ENCODE measurements around the gene PKP3.

The PKP3 gene

DNA sequence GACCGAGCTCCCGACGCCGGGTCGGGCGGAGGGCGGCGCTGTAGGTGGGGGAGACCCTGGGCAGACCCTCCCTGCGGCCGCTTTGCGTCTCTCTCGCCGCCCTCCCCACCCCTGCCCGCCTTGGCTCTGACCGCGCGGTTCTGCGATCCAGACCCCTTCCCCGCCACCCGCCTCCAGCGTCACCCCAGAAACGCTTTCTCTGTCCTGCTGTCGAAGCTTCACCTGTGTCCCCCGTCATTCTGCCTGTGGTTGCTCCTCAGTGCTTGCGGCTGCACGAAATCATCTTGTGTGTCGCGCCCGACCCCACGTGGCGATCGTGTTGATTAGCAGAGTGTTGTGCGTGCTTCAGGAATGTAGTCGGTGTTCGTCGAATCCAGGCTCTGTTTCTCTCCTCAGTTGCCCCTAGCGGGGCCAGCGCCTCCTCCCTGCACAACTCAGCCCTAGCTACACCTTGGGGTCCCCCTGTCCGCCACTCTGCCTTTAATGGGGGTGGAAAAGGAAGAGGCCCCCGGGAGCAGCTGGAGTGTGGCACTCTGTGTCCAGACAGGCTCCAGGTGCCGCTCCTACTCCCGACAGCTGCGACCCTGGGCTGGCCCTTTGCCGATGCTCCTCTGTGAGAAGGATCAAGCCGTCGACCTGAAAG lies 56.9 kb downstream of the PKP3 start:
- TF ChIP-seq SIN3A (IDR thresholded peaks at IDR 0.05; ENCODE audit: borderline replicate concordance, insufficient read depth, low read length) (peak; percentile 71; the same call in 1 of the 2 replicates), TAF1 (IDR thresholded peaks at IDR 0.05; ENCODE audit: borderline replicate concordance, insufficient read depth, low read length) (no peak)

GRCh38 chr11:451738-452137 lies 57.7 kb downstream of the PKP3 start:
- TF ChIP-seq POLR2AphosphoS5 (IDR thresholded peaks at IDR 0.05; ENCODE audit: low read depth, low read length): no peak
- no peak for TF ChIP-seq TAF1 (IDR thresholded peaks at IDR 0.05; ENCODE audit: borderline replicate concordance, insufficient read depth, low read length)
- TF ChIP-seq FOXP2 (optimal IDR thresholded peaks at IDR 0.05; ENCODE audit: borderline replicate concordance, extremely low read depth, extremely low read length, insufficient read depth): no peak
- TF ChIP-seq SIN3A (IDR thresholded peaks at IDR 0.05; ENCODE audit: borderline replicate concordance, insufficient read depth, low read length): no peak
- TF ChIP-seq, protein P1, sequence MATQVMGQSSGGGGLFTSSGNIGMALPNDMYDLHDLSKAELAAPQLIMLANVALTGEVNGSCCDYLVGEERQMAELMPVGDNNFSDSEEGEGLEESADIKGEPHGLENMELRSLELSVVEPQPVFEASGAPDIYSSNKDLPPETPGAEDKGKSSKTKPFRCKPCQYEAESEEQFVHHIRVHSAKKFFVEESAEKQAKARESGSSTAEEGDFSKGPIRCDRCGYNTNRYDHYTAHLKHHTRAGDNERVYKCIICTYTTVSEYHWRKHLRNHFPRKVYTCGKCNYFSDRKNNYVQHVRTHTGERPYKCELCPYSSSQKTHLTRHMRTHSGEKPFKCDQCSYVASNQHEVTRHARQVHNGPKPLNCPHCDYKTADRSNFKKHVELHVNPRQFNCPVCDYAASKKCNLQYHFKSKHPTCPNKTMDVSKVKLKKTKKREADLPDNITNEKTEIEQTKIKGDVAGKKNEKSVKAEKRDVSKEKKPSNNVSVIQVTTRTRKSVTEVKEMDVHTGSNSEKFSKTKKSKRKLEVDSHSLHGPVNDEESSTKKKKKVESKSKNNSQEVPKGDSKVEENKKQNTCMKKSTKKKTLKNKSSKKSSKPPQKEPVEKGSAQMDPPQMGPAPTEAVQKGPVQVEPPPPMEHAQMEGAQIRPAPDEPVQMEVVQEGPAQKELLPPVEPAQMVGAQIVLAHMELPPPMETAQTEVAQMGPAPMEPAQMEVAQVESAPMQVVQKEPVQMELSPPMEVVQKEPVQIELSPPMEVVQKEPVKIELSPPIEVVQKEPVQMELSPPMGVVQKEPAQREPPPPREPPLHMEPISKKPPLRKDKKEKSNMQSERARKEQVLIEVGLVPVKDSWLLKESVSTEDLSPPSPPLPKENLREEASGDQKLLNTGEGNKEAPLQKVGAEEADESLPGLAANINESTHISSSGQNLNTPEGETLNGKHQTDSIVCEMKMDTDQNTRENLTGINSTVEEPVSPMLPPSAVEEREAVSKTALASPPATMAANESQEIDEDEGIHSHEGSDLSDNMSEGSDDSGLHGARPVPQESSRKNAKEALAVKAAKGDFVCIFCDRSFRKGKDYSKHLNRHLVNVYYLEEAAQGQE (IDR thresholded peaks at IDR 0.05; ENCODE audit: insufficient read depth in 1 of 2, low read depth in 2 of 2, low read length in 2 of 2): no peak

GRCh38 chr11:452203-452744 lies 58.3 kb downstream of the PKP3 start:
- TF ChIP-seq SIN3A (IDR thresholded peaks at IDR 0.05; ENCODE audit: borderline replicate concordance, insufficient read depth, low read length): no peak
- TF ChIP-seq POLR2AphosphoS5 (IDR thresholded peaks at IDR 0.05; ENCODE audit: low read depth, low read length): no peak
- TF ChIP-seq TAF1 (IDR thresholded peaks at IDR 0.05; ENCODE audit: borderline replicate concordance, insufficient read depth, low read length): no peak
- TF ChIP-seq, protein P1 (IDR thresholded peaks at IDR 0.05; ENCODE audit: insufficient read depth in 1 of 2, low read depth in 2 of 2, low read length in 2 of 2): no peak
- no peak for TF ChIP-seq FOXP2 (optimal IDR thresholded peaks at IDR 0.05; ENCODE audit: borderline replicate concordance, extremely low read depth, extremely low read length, insufficient read depth)

GRCh38 chr11:452916-453527 lies 59.0 kb downstream of the PKP3 start:
- TF ChIP-seq TAF1 (IDR thresholded peaks at IDR 0.05; ENCODE audit: borderline replicate concordance, insufficient read depth, low read length) (no peak), SIN3A (IDR thresholded peaks at IDR 0.05; ENCODE audit: borderline replicate concordance, insufficient read depth, low read length) (no peak), FOXP2 (optimal IDR thresholded peaks at IDR 0.05; ENCODE audit: borderline replicate concordance, extremely low read depth, extremely low read length, insufficient read depth) (no peak), POLR2AphosphoS5 (IDR thresholded peaks at IDR 0.05; ENCODE audit: low read depth, low read length) (no peak)
- TF ChIP-seq, protein P1 (IDR thresholded peaks at IDR 0.05; ENCODE audit: insufficient read depth in 1 of 2, low read depth in 2 of 2, low read length in 2 of 2): no peak

DNA sequence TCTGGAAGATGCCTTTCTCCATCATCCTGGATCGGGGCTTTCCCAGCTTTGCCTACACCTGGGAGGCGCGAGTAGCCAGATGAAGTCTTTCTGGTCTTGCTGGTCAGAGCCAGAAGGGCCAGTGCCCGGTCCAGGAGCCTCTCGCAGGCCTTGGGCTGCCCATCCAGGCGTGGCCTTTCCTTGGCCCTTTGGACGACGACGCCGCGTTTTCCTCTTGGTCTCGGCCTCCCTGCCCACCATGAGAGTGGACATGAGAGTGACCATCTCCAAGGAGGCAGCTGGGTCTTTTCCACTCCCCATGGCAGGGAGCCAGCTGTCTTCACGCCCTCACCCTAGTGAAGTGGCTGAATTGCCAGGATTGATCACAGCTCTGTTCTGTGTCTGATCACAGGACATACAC lies 59.6 kb downstream of the PKP3 start:
- TF ChIP-seq POLR2AphosphoS5 (IDR thresholded peaks at IDR 0.05; ENCODE audit: low read depth, low read length) (no peak), FOXP2 (optimal IDR thresholded peaks at IDR 0.05; ENCODE audit: borderline replicate concordance, extremely low read depth, extremely low read length, insufficient read depth) (no peak), TAF1 (IDR thresholded peaks at IDR 0.05; ENCODE audit: borderline replicate concordance, insufficient read depth, low read length) (no peak)
- TF ChIP-seq, protein P1 (IDR thresholded peaks at IDR 0.05; ENCODE audit: insufficient read depth in 1 of 2, low read depth in 2 of 2, low read length in 2 of 2): no peak
